Lung (tissue), 12 donors: ENCODE data around the gene LARP4B. TPM values are rescaled to one million over a fixed set of nuclear protein-coding genes. Genes with fewer than 3 reads are reported as not detected.

Experiments
- ATAC-seq: fragments of 200-7000 bp; cut with Tn5 transposase; one replicate; pipeline ENCODE4 v1.9.1; 2020; ENCODE audit warnings: moderate number of reproducible peaks; ENCODE audit not compliant: insufficient read depth, low FRiP score
- DNase-seq, 3 donors: peaks; one replicate each; pipeline ENCODE4 v3.0.0-alpha.2; 2013 to 2017
- H3K27ac ChIP-seq, 2 donors: one replicate each; pipeline ENCODE4 v1.5.1; 2013; ENCODE audit warnings: mild to moderate bottlenecking in 2 of 2, moderate library complexity in 2 of 2, control low read depth in 1 of 2, inconsistent platforms in 1 of 2, low read depth in 1 of 2, low read length in 1 of 2
- H3K27me3 ChIP-seq, 3 donors: one replicate each; pipeline ENCODE4 v1.5.1; 2013; ENCODE audit warnings: low read length in 2 of 3; ENCODE audit not compliant: control insufficient read depth in 3 of 3, insufficient read depth in 3 of 3
- H3K36me3 ChIP-seq, 4 donors: one replicate each; pipeline ENCODE4 v1.5.1; 2013; ENCODE audit warnings: low read length in 4 of 4, mild to moderate bottlenecking in 1 of 4, moderate library complexity in 1 of 4; ENCODE audit not compliant: control insufficient read depth in 4 of 4, insufficient read depth in 4 of 4
- H3K4me1 ChIP-seq, 5 donors: one replicate each; pipeline ENCODE4 v1.5.1; 2013; ENCODE audit warnings: low read length in 5 of 5, mild to moderate bottlenecking in 2 of 5, moderate library complexity in 1 of 5; ENCODE audit not compliant: control insufficient read depth in 5 of 5, insufficient read depth in 5 of 5
- H3K4me3 ChIP-seq: one replicate; pipeline ENCODE4 v1.5.1; 2013; ENCODE audit warnings: mild to moderate bottlenecking, control low read depth, moderate library complexity
- H3K9ac ChIP-seq, 2 donors: one replicate each; pipeline ENCODE4 v1.5.1; 2013; ENCODE audit warnings: low read length in 2 of 2, control low read depth in 1 of 2; ENCODE audit not compliant: insufficient read depth in 1 of 2
- H3K9me3 ChIP-seq, 4 donors: one replicate each; pipeline ENCODE4 v1.5.1; 2013; ENCODE audit warnings: low read length in 3 of 4, mild to moderate bottlenecking in 1 of 4, moderate library complexity in 1 of 4; ENCODE audit not compliant: control insufficient read depth in 4 of 4, insufficient read depth in 3 of 4
- CTCF ChIP-seq: IDR thresholded peaks from 2 replicates; pipeline ENCODE4 v1.5.1; 2012; ENCODE audit warnings: mild to moderate bottlenecking; ENCODE audit errors: control extremely low read depth, extremely low read depth
- WGBS, 2 donors: extraction: QIAGEN DNeasy Blood & Tissue Kit; methylation state at CpG; one replicate each; pipeline ENCODE4 v1.1.7; 2013; 5-methylcytosine and 5-hydroxymethylcytosine counted together
- polyA plus RNA-seq, 2 donors: library from polyadenylated mRNA; stranded (reverse); fragments of 200-250 nt; gene quantifications; one replicate each; pipeline ENCODE4 v1.2.1, GENCODE V29; 2013
- total RNA-seq, 2 donors: library from RNA; depleted of rRNA in 1 of 2; stranded (reverse); fragments of >200 nt in 1 of 2; gene quantifications; one replicate each; pipeline ENCODE4 v1.2.1, GENCODE V29; 2014 to 2021
- donor health status: control.
- donor health status: control.
- donor health status: Bipolar disorder and iron deficiency.
- donor health status: healthy.
- donor health status: DM: yes; HTN: yes; CAD: no.

LARP4B gene
- total and polyA plus RNA-seq, 4 donors: 24.7 to 133 (median 66.9) TPM

DNA sequence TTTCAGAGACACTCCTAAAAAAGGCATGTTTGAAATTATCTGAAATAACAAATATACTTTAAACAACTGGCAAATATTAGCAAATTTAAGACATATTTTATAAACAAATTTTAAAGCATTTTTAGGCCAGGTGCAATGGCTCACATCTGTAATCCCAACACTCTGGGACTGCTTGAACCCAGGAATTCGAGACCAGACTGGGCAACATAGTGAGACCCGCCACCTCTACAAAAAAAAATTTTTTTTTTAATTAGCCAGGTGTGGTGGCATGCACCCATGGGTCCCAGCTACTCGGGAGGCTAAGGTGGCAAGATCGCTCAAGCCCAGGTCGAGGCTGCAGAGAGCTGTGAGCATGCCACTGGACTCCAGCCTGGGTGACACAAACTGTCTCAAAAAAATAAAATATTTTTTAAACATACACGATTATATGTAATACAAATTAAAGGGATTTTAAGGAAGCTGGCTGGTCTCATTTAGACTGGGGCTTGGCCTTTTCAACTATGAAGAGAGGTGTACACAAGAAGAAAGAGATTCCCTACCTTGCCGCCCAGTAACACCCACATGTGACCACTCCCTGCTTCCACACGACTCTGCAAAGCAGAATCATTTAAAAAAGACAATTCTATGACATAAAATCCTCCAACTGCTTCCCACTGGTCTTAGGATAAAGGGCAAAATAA lies 7.5 kb downstream of the LARP4B start:
- Histone ChIP-seq H3K4me1 (peaks cover 0 to 19% (median 7%) of the 10 kb centered on the region in 5 donors), H3K27me3 (no peaks in the 10 kb centered on the region), H3K27ac (no peak overlapping the region), H3K36me3 (peaks cover 0 to 10% (median 4%) of the 10 kb centered on the region in 4 donors), H3K4me3 (no peak overlapping the region), H3K9ac (no peak overlapping the region), H3K9me3 (peaks cover 0 to 1% (median 0%) of the 10 kb centered on the region in 4 donors)
- WGBS, 2 donors: 79 to 83% methylated on average over 8 of the region's 8 CpGs
- DNase-seq (no peak), ATAC-seq (no peak)
- TF ChIP-seq CTCF: no peak

GRCh38 chr10:921471-922414 lies 9.8 kb downstream of the LARP4B start:
- Histone ChIP-seq H3K4me1 (peaks cover 0 to 18% (median 7%) of the 10 kb centered on the region in 5 donors), H3K9me3 (peaks cover 0 to 1% (median 0%) of the 10 kb centered on the region in 4 donors), H3K27ac (no peak overlapping the region), H3K9ac (no peak overlapping the region), H3K27me3 (no peaks in the 10 kb centered on the region), H3K36me3 (peaks cover 0 to 14% (median 5%) of the 10 kb centered on the region in 4 donors), H3K4me3 (no peak overlapping the region)
- WGBS, 2 donors: 75% methylated on average over 14 of the region's 14 CpGs
- ATAC-seq: no peak
- no peak for TF ChIP-seq CTCF
- no peak for DNase-seq

DNA sequence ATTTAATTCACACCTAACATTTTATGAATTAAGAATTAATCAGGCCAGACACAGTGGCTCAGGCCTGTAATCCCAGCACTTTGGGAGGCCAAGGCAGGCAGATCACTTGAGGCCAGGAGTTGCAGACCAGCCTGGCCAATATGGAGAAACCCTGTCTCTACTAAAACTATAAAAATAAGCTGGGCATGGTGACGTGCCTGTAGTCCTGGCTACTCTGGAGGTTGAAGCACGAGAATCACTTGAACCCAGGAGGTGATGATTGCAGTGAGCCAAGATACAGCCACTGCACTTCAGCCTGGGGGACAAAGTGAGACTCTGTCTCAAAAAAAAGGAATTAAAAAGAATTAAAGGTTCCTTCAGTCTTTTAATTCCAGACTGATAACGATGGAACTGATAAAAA lies 11.1 kb downstream of the LARP4B start:
- no peak overlapping the region for H3K27ac ChIP-seq
- no peak for DNase-seq
- H3K36me3 ChIP-seq: peaks cover 0 to 10% (median 3%) of the 10 kb centered on the region in 4 donors
- TF ChIP-seq CTCF: no peak
- no peak overlapping the region for H3K9ac ChIP-seq
- H3K27me3 ChIP-seq: no peaks in the 10 kb centered on the region
- H3K4me1 ChIP-seq: peaks cover 0 to 14% (median 4%) of the 10 kb centered on the region in 5 donors
- H3K9me3 ChIP-seq: peaks cover 0 to 1% (median 0%) of the 10 kb centered on the region in 4 donors
- no peak overlapping the region for H3K4me3 ChIP-seq
- 81 to 84% methylated on average over 3 of the region's 3 CpGs for WGBS, 2 donors
- no peak for ATAC-seq
